ENCODE data around the gene LCP2.

GRCh38 chr5:170218726-170219125 is 78.9 kb downstream of the LCP2 start:
- no peak for TF ChIP-seq CTCF (conservative IDR thresholded peaks at IDR 0.05; ENCODE audit: low read depth, low read length)
- no peak for TF ChIP-seq EZH2 (IDR thresholded peaks at IDR 0.05; ENCODE audit: low read length, unreplicated experiment)
